Ramos (cell line): Measurements from ENCODE around the gene PROM2.
"Not testable (repeated sequence)": the region's sequence is repeated elsewhere in the genome, so short reads cannot be mapped to it uniquely, and the experiment has no call there.

Experiments used
- in situ Hi-C: fragments of 300-500 bp; cut with MboI; formaldehyde crosslinking; loops from one replicate; pipeline ENCODE4 v1.14.3; 2022; ENCODE audit warnings: low sequenced_read_pairs; ENCODE audit not compliant: unreplicated experiment

PROM2 gene

GRCh38 chr2:95274291-95275150 is at the start of gene PROM2:
Gene PROM2 (plus strand): TSS chr2:95274449. CDS start chr2:95274586, 137 bp downstream.
- in situ Hi-C loops = no loop called here

- in situ Hi-C loops = no loop called here
Measured at GRCh38 chr2:95225658-95226057, 48.6 kb upstream of the PROM2 start.

GRCh38 chr2:95231723-95232122 is 42.5 kb upstream of the PROM2 start:
- in situ Hi-C loops = no loop called here

DNA sequence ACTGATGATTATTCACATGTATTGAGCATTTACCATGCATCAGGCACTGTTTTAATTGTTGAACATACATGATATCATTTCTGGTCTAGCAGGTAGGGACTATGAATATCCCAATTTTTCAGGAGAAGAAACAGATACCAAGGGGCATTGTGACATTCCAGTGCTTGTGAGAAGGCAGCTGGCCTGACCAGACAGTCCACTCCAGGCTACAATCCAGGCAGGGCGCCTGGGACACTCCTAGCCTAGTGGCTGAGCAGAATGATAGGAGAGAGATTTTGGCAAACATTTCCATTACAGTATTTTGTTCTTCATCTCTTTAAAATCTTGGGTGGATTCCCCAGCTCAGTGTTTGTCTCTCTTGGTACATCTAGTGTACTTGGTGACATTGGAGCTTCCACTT is 42.0 kb upstream of the PROM2 start:
- in situ Hi-C loops = no loop called here

GRCh38 chr2:95234286-95234785 is 39.9 kb upstream of the PROM2 start:
- in situ Hi-C loops = no loop called here

- in situ Hi-C loops = no loop called here
Measured at GRCh38 chr2:95234816-95235215, 39.4 kb upstream of the PROM2 start.

DNA sequence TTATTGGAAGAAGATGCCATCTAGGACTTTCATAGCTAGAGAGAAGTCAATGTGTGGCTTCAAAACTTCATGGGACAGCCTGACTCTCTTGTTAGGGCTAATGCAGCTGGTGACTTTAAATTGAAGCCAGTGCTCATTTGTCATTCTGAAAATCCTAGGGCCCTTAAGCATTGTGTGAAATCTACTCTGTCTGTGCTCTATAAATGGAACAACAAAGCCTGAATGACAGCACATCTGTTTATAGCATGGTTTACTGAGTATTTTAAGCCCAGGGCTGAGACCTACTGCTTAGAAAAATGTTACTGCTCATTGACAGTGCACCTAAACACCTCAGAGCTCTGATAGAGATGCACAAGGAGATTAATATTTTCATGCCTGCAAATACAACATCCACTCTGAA is 36.1 kb upstream of the PROM2 start:
- in situ Hi-C loops = no loop called here

DNA sequence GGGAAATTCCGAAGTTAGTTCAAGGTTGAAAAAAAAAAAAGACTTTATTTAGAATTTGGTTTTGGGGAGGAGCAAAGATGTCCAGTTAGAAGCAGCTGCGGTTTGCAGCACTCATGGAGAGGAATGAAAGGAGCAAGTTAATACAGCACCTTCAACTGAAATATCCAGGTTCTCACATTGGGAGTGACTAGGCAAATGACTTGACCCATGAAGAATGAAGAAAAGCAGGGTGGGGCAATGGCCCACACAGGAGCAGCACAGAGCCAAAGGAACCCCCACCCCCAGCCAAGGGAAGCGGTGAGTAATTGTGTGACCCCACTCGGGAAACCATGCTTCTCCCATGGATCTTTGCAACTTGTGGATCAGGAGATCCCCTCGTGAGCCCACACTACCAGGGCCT is 34.2 kb upstream of the PROM2 start:
- in situ Hi-C loops = no loop called here

DNA sequence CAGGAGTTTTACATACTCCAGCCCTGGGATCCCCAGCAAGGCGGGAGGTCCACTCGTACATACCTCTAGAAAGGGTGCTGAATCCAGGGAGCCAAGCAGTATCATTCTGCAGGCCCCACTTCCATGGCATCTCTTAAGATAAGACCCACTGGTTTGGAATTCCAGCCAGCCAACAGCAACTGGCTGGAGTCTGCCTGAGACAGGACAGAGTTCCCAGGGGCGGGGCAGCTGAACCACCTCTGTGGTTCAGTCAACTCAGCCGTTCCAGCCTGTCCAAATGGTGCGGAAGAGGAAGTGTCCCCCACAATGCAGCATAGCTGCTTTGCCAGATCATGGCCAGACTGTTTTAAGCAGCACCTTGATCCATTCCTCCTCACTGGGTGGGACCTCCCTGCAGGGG is 33.7 kb upstream of the PROM2 start:
- in situ Hi-C loops = no loop called here

- in situ Hi-C loops = not testable (repeated sequence)
Measured at GRCh38 chr2:95242084-95242483, 32.2 kb upstream of the PROM2 start.

GRCh38 chr2:95258271-95258670 is 16.0 kb upstream of the PROM2 start:
- in situ Hi-C loops = no loop called here

DNA sequence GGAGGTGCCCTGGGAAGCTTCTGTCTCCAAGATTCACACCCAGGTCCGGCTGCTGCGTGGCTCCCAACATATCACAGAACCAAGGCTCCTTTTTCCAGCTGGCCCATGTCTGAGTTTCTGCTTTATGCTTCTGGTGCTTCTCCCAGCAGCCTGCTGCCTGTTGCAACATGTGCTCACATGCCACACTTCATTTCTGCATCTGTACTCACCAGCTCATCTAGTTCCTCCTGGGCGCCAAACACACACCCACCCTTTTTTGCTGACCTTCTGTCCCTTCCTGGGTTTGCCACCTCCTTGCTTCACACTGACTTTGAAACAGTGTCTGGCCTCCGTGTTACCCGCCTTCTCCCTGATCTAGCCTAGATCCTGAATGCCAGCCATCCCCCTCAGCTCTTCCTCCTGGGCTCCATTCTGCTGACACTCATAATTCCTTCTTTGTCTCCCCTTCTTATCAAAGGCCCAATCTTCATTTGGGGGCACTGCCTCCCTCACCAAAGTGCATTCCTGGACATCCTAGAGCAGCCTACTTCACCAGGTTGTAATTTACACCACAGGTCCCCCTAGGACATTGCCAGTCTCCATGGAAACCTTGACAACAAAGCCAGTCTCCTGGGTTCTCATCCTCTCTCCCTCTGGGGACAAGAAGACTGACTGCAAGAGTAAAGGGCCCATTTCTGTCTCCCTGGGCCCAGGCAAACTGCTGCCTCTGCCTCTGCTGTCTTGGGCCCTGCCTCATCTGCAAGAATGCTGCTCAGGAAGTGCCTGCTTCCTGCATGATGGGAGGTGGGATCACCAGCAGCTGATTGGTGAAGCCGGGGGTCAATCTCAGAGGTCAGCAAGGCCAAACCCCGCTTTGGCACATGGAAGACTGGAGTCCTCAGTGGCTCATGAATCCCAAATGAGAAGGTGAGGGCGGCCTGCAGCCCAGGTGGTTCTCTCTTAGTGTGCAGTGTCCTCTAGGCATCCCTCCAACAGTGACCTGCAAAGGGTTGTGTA is 13.9 kb upstream of the PROM2 start:
- in situ Hi-C loops = no loop called here

DNA sequence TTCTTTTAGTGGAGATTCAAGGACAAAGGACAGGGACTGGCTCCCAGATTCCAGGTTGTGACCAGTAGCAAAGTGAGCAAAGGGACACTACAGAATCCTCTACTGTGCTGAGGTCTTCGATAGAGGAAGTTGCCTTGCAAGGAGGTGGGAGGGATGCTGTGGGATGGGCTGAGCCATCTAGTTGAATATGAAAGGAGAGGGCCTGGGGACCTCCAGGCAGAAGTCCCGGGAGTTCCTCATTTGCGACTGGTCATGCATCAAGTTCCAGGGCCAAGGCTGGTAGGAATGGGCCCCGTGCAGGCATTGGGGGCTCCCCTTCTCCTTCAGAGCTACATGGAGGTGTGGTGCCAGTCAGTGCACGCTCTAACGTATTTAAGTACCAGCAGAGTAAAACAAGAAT is 12.6 kb upstream of the PROM2 start:
- in situ Hi-C loops = no loop called here

DNA sequence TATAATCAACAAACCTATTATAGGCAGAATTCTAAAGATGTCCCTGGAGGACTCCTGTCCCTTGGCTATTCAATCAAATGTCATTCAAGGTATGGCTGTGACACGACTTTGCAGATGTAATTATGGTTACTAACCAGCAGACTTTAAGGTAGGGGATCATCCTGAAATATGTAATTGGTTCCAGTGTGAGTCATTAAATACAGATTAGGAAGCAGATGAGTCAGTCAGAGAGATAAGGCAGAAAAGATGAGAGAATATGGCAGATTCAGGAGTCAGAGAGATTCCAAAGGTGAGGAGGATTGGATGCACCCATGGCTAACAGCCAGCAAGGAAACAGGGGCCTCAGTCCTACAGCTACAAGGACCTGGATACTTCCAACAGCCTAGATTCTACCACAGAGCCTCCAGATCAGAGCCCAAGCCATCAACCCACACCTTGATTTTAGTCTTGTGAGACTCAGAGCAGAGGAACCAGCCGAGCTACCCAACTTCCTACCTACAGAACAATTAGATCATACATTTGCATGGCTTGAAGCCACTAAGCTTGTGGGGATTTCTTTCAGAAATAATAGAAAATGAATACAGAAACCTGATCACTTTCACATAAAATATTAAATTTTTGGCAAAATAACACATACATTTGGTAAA is 11.2 kb upstream of the PROM2 start:
- in situ Hi-C loops = no loop called here

GRCh38 chr2:95264624-95265023 is 9.6 kb upstream of the PROM2 start:
- in situ Hi-C loops = no loop called here

DNA sequence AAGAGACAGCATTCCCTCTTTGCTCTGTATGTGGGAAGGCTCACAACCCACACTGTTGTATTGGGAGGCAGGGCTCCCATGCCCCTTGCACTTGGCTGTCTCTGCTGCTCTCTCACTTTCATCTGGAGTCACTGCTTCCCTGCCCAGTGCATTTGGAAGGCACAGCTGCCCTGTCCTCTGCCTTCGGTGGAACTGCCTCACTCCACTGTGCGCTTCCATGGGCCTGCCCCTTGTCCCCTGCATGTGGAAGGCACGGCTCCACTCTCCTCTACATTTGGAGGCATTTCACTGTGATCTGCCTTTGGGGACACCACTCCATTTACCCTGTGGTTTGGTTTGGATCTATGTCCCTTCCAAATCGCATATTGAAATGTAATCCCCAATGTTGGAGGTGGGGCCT is 9.1 kb upstream of the PROM2 start:
- in situ Hi-C loops = no loop called here

DNA sequence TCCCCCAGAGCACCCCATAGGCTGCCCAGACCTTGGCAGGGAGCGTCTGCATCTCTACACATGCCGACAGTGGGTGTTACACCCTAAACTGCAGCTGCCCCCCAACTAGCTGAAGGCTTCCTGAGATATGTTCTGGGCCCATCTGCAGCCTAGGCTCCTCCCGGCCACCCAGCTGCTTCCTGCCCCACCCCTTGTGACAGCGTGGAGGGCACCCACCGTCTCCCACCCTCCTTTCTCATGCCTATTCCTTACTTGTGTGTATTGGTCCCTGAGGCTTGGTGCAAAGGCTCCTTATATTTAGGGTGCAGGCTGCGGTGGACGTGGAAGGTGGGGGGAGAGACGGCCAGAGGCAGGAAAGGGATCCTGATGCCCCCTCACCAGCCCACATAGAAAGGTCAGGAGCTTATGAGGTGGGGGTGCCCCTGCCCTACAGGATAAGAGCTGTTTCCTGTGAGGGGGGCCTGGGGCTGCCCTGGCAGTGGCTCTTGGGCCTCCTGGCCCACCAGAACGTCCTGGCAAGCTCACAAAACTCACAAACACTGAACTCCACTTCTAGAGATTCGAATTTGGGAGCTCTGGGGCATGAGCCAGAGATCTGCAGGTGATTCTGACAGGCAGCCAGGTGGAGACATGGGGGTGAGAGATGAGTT is 7.3 kb upstream of the PROM2 start:
- in situ Hi-C loops = no loop called here

- in situ Hi-C loops = no loop called here
Measured at GRCh38 chr2:95267458-95268210, 6.6 kb upstream of the PROM2 start.
